Fibroblast of gingiva (primary cell): ENCODE measurements around the gene ILDR1.

Experiments used
- DNase-seq: peaks from one replicate; pipeline ENCODE4 v3.0.0-alpha.2; 2011; ENCODE audit warnings: low read depth

ILDR1 gene

GRCh38 chr3:122014741-122015140 lies 7.3 kb downstream of the ILDR1 start:
- no peak for DNase-seq

- DNase-seq: no peak
These were observed 8.6 kb downstream of the ILDR1 start for GRCh38 chr3:122013448-122013925.

- DNase-seq: no peak
These were observed 9.2 kb downstream of the ILDR1 start for GRCh38 chr3:122012821-122013220.

- no peak for DNase-seq
These were observed 10.7 kb downstream of the ILDR1 start for GRCh38 chr3:122011396-122011795.

- DNase-seq: no peak
These were observed 11.5 kb downstream of the ILDR1 start for GRCh38 chr3:122010506-122010905.

- DNase-seq: no peak
These were observed 13.9 kb downstream of the ILDR1 start for GRCh38 chr3:122008166-122008565.

GRCh38 chr3:122006267-122006666 lies 15.8 kb downstream of the ILDR1 start:
- no peak for DNase-seq

- DNase-seq: no peak
These were observed 17.0 kb downstream of the ILDR1 start for GRCh38 chr3:122004991-122005565.

- no peak for DNase-seq
These were observed 17.9 kb downstream of the ILDR1 start for GRCh38 chr3:122004107-122004506.

GRCh38 chr3:122003606-122004005 lies 18.4 kb downstream of the ILDR1 start:
- DNase-seq: no peak

- DNase-seq: no peak
These were observed 18.9 kb downstream of the ILDR1 start for GRCh38 chr3:122003112-122003511.

GRCh38 chr3:122002611-122003010 lies 19.4 kb downstream of the ILDR1 start:
- DNase-seq: no peak

- DNase-seq: no peak
These were observed 20.2 kb downstream of the ILDR1 start for GRCh38 chr3:122001892-122002291.

GRCh38 chr3:122000936-122001605 lies 21.0 kb downstream of the ILDR1 start:
- no peak for DNase-seq

GRCh38 chr3:121999931-122000330 lies 22.1 kb downstream of the ILDR1 start:
- no peak for DNase-seq

GRCh38 chr3:121998611-121999473 lies 23.2 kb downstream of the ILDR1 start:
- no peak for DNase-seq

- DNase-seq: no peak
These were observed 23.9 kb downstream of the ILDR1 start for GRCh38 chr3:121998030-121998580.

- DNase-seq: no peak
These were observed 24.7 kb downstream of the ILDR1 start for GRCh38 chr3:121997372-121997771.

- DNase-seq: no peak
These were observed 25.6 kb downstream of the ILDR1 start for GRCh38 chr3:121996441-121996840.

- peak; percentile 43 for DNase-seq
These were observed 26.6 kb downstream of the ILDR1 start for GRCh38 chr3:121995161-121996137.

- no peak for DNase-seq
These were observed 27.5 kb downstream of the ILDR1 start for GRCh38 chr3:121994551-121994950.
